Panc1 (cell line): Measurements from ENCODE around the gene PPP1R18. TPM values are rescaled to one million over a fixed set of nuclear protein-coding genes. Genes with fewer than 3 reads are reported as not detected.
A peak's percentile ranks its signal among the peaks of the same experiment; 100 is the strongest.
"Not testable (repeated sequence)": the region's sequence is repeated elsewhere in the genome, so short reads cannot be mapped to it uniquely, and the experiment has no call there.

Source experiments
- ATAC-seq: fragments of 200-7000 bp; cut with Tn5 transposase; 2 replicates; pipeline ENCODE4 v1.9.1; 2020; ENCODE audit warnings: mild to moderate bottlenecking, moderate library complexity
- BruUV-seq: library from RNA; stranded (reverse); fragments of 400-500 nt; replicated peaks from 2 replicates; lab custom pipeline; 2021; lab: Mats Ljungman, UMichigan
- CTCF ChIA-PET: fragments of 300-600 bp; sonication (Branson Sonifier 250); formaldehyde crosslinking; loops from one replicate; lab custom pipeline; 2022; ENCODE audit warnings: antibody characterized with exemption; lab: Charles Lee
- POLR2A ChIA-PET: fragments of 300-600 bp; sonication (Branson Sonifier 250); formaldehyde crosslinking; loops from one replicate; lab custom pipeline; 2022; ENCODE audit warnings: antibody characterized with exemption; lab: Charles Lee
- DNase-seq: peaks from one replicate; pipeline ENCODE4 v3.0.0-alpha.2; 2010; ENCODE audit warnings: low read depth, low spot score
- H3K27ac ChIP-seq: 2 replicates; pipeline ENCODE4 v1.5.1; 2011; ENCODE audit warnings: mild to moderate bottlenecking, low read length, inconsistent platforms
- H3K27me3 ChIP-seq: fragments of 200-500 bp; sonication (Bioruptor generic); 2 replicates; pipeline ENCODE4 v1.6.0; 2014; ENCODE audit warnings: low read length, inconsistent platforms; ENCODE audit not compliant: control insufficient read depth, insufficient read depth
- H3K36me3 ChIP-seq: fragments of 200-500 bp; sonication (Bioruptor generic); 2 replicates; pipeline ENCODE4 v1.5.1; 2014; ENCODE audit warnings: inconsistent platforms, mild to moderate bottlenecking, low read length, moderate library complexity; ENCODE audit not compliant: control insufficient read depth, insufficient read depth
- H3K4me1 ChIP-seq: 2 replicates; pipeline ENCODE4 v1.5.1; 2011; ENCODE audit warnings: inconsistent platforms, mild to moderate bottlenecking, low read length, moderate library complexity; ENCODE audit not compliant: control insufficient read depth, insufficient read depth
- H3K4me3 ChIP-seq, 2 experiments: 2 replicates each; pipeline ENCODE4 v1.5.1; 2011 to 2012; ENCODE audit warnings: low read depth in 2 of 2, low read length in 2 of 2, mild to moderate bottlenecking in 2 of 2, inconsistent platforms in 1 of 2, moderate library complexity in 1 of 2
- H3K9me3 ChIP-seq: fragments of 200-500 bp; sonication (Bioruptor generic); 2 replicates; pipeline ENCODE4 v1.5.1; 2014; ENCODE audit warnings: low read depth, mild to moderate bottlenecking, inconsistent platforms, low read length, moderate library complexity; ENCODE audit not compliant: control insufficient read depth, insufficient read depth
- TCF7L2 ChIP-seq: IDR thresholded peaks from 2 replicates; pipeline ENCODE4 v1.6.1; 2011; ENCODE audit warnings: mild to moderate bottlenecking, low read depth, low read length, inconsistent platforms
- in situ Hi-C: cut with HindIII; loops from 2 replicates; pipeline ENCODE4 v1.10.0; 2016; ENCODE audit warnings: low sequenced_read_pairs, low pct_unique_long_range_greater_than_20kb
- intact Hi-C: fragments of 100-400 bp; cut with micrococcal nuclease; formaldehyde crosslinking; loops from one replicate; pipeline ENCODE4 v1.10.0; 2022; ENCODE audit not compliant: unreplicated experiment
- total RNA-seq: library from RNA; stranded (reverse); gene quantifications from one replicate; pipeline ENCODE4 v1.2.1, GENCODE V29; 2021; ENCODE audit not compliant: unreplicated experiment
- TF ChIP-seq, protein P1 (sequence below): fragments of 450-650 bp; IDR thresholded peaks from 2 replicates; pipeline ENCODE4 v1.5.1; 2017; ENCODE audit warnings: mild to moderate bottlenecking

PPP1R18 gene
- total RNA-seq, 1 experiment from 2014 or later: 55.3 TPM

DNA sequence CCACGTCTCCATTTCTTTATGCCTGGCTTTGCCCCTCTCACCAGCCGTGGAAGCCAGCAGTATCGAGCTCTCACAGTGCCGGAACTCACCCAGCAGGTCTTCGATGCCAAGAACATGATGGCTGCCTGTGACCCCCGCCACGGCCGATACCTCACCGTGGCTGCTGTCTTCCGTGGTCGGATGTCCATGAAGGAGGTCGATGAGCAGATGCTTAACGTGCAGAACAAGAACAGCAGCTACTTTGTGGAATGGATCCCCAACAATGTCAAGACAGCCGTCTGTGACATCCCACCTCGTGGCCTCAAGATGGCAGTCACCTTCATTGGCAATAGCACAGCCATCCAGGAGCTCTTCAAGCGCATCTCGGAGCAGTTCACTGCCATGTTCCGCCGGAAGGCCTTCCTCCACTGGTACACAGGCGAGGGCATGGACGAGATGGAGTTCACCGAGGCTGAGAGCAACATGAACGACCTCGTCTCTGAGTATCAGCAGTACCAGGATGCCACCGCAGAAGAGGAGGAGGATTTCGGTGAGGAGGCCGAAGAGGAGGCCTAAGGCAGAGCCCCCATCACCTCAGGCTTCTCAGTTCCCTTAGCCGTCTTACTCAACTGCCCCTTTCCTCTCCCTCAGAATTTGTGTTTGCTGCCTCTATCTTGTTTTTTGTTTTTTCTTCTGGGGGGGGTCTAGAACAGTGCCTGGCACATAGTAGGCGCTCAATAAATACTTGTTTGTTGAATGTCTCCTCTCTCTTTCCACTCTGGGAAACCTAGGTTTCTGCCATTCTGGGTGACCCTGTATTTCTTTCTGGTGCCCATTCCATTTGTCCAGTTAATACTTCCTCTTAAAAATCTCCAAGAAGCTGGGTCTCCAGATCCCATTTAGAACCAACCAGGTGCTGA is 37.6 kb upstream of the PPP1R18 start:
- H3K9me3 ChIP-seq, DNase-seq, CTCF ChIA-PET, H3K27me3 ChIP-seq, ATAC-seq, in situ Hi-C loops, intact Hi-C loops, H3K4me3 ChIP-seq: not testable (repeated sequence)
- TSS peak; percentile 85 for BruUV-seq
- POLR2A ChIA-PET: interaction anchor here (0.7 kb wide), 1 partner anchor 99 kb away, joined by 5 read pairs; no protein-coding TSS in a partner anchor
- Histone ChIP-seq H3K4me1 (peaks cover 31% of the 10 kb centered on the region), H3K36me3 (peaks cover 29% of the 10 kb centered on the region), H3K27ac (peak overlapping the region; percentile 66)
- TF ChIP-seq, protein P1, sequence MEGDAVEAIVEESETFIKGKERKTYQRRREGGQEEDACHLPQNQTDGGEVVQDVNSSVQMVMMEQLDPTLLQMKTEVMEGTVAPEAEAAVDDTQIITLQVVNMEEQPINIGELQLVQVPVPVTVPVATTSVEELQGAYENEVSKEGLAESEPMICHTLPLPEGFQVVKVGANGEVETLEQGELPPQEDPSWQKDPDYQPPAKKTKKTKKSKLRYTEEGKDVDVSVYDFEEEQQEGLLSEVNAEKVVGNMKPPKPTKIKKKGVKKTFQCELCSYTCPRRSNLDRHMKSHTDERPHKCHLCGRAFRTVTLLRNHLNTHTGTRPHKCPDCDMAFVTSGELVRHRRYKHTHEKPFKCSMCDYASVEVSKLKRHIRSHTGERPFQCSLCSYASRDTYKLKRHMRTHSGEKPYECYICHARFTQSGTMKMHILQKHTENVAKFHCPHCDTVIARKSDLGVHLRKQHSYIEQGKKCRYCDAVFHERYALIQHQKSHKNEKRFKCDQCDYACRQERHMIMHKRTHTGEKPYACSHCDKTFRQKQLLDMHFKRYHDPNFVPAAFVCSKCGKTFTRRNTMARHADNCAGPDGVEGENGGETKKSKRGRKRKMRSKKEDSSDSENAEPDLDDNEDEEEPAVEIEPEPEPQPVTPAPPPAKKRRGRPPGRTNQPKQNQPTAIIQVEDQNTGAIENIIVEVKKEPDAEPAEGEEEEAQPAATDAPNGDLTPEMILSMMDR: peak; percentile 6; the same call in 1 of the 2 replicates

DNA sequence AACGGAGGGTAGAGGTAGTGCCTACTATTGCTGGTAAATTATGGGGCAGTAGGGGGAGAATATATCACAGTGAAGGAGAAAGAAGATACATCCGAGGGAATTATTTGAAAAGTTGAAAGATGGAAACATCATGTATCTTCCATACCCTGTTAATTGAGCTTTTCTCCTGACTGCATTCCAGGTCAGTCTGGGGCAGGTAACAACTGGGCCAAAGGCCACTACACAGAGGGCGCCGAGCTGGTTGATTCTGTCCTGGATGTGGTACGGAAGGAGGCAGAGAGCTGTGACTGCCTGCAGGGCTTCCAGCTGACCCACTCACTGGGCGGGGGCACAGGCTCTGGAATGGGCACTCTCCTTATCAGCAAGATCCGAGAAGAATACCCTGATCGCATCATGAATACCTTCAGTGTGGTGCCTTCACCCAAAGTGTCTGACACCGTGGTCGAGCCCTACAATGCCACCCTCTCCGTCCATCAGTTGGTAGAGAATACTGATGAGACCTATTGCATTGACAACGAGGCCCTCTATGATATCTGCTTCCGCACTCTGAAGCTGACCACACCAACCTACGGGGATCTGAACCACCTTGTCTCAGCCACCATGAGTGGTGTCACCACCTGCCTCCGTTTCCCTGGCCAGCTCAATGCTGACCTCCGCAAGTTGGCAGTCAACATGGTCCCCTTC is 36.9 kb upstream of the PPP1R18 start:
- Histone ChIP-seq H3K4me3 (peak overlapping the region; percentile 88 to 100), H3K4me1 (peaks cover 37% of the 10 kb centered on the region), H3K36me3 (peaks cover 29% of the 10 kb centered on the region), H3K27ac (peak overlapping the region; percentile 82)
- DNase-seq, H3K27me3 ChIP-seq, H3K9me3 ChIP-seq, in situ Hi-C loops, BruUV-seq, intact Hi-C loops, POLR2A ChIA-PET, ATAC-seq: not testable (repeated sequence)
- CTCF ChIA-PET: interaction anchor here (1.6 kb wide), 1 partner anchor 44 kb away, joined by 10 read pairs; no protein-coding TSS in a partner anchor

- no peak for DNase-seq
These were observed 36.1 kb upstream of the PPP1R18 start for GRCh38 chr6:30722280-30723112.

DNA sequence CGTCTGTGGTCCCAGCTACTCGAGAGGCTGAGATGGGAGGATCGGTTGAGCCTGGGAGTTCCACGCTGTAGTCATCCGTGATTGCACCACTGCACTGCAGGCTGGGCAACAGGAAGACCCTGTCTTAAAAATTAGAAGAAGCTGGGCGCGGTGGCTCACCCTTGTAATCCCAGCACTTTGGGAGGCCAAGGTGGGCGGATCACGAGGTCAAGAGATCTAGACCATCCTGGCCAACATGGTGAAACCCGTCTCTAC is 35.5 kb upstream of the PPP1R18 start:
- ChIA-PET CTCF (interaction anchor here (1.6 kb wide), 1 partner anchor 43 kb away, joined by 10 read pairs; no protein-coding TSS in a partner anchor), POLR2A (interaction anchor here (0.8 kb wide), 2 partner anchors 18 to 49 kb away, joined by 4 to 8 read pairs; partner anchors contain the start of gene DHX16)
- intact Hi-C loops: loop anchor here (1.0 kb wide), 1 partner anchor 41 kb away; no protein-coding TSS in a partner anchor
- peaks cover 35% of the 10 kb centered on the region for H3K4me1 ChIP-seq
- BruUV-seq, DNase-seq, H3K27me3 ChIP-seq, H3K9me3 ChIP-seq, in situ Hi-C loops, ATAC-seq: not testable (repeated sequence)
- peak overlapping the region; percentile 88 to 100 for H3K4me3 ChIP-seq
- H3K27ac ChIP-seq: peak overlapping the region; percentile 82
- H3K36me3 ChIP-seq: peaks cover 29% of the 10 kb centered on the region

More at GRCh38 chr6:30722280-30723112, 36.1 kb upstream of the PPP1R18 start:
- peak overlapping the region; percentile 82 for H3K27ac ChIP-seq
- no peaks in the 10 kb centered on the region for H3K27me3 ChIP-seq
- no peak for ATAC-seq
- no TSS peak for BruUV-seq
- H3K4me1 ChIP-seq: peaks cover 35% of the 10 kb centered on the region
- no peak for TF ChIP-seq TCF7L2
- TF ChIP-seq, protein P1: peak; percentile 97
- intact Hi-C loops (loop anchor here (1.0 kb wide), 1 partner anchor 41 kb away; no protein-coding TSS in a partner anchor), in situ Hi-C loops (no loop called here)
- peaks cover 29% of the 10 kb centered on the region for H3K36me3 ChIP-seq
- POLR2A ChIA-PET: interaction anchor here (0.8 kb wide), 2 partner anchors 17 to 50 kb away, joined by 4 to 8 read pairs; partner anchors contain the start of gene DHX16
- H3K4me3 ChIP-seq: peak overlapping the region; percentile 88 to 100
- H3K9me3 ChIP-seq: no peaks in the 10 kb centered on the region
- CTCF ChIA-PET: interaction anchor here (1.6 kb wide), 1 partner anchor 43 kb away, joined by 10 read pairs; no protein-coding TSS in a partner anchor
